Endothelial cell of umbilical vein (primary cell): ENCODE results near the gene CDK18. TPM values are rescaled to one million over a fixed set of nuclear protein-coding genes. Genes with fewer than 3 reads are reported as not detected.

ENCODE experiments used
- BruUV-seq: library from RNA; stranded (reverse); fragments of 400-500 nt; replicated peaks from 2 replicates; lab custom pipeline; 2021; lab: Mats Ljungman, UMichigan
- CTCF ChIA-PET: fragments of 300-600, 350-600 bp; sonication (Branson Sonifier 250); formaldehyde crosslinking; loops from one replicate; lab custom pipeline; 2021; ENCODE audit warnings: antibody characterized with exemption, inconsistent platforms; lab: Charles Lee
- POLR2A ChIA-PET: fragments of 300-600, 350-600 bp; sonication (Branson Sonifier 250); formaldehyde crosslinking; loops from one replicate; lab custom pipeline; 2021; ENCODE audit warnings: antibody characterized with exemption, inconsistent platforms; lab: Charles Lee
- DNase-seq: peaks from one replicate; pipeline ENCODE4 v3.0.0-alpha.2; 2011; ENCODE audit warnings: low read depth, low spot score
- FAIRE-seq: peaks from 2 replicates; lab custom pipeline; 2011; peaks lifted over from hg19 to GRCh38; lab: Jason Lieb, UNC
- H2AFZ ChIP-seq: 2 replicates; pipeline ENCODE4 v1.6.0; 2012; ENCODE audit warnings: low read depth, low read length, control low read depth, inconsistent platforms
- H3K27ac ChIP-seq: 2 replicates; pipeline ENCODE4 v1.5.1; 2011; ENCODE audit warnings: low read depth, mild to moderate bottlenecking, control low read depth, low read length, moderate library complexity; ENCODE audit not compliant: insufficient read depth
- H3K27me3 ChIP-seq, 2 experiments: 2 replicates each; pipeline versions ENCODE4 v1.6.0 to v1.6.1; 2011; ENCODE audit warnings: low read length in 2 of 2, mixed read lengths in 1 of 2; ENCODE audit not compliant: control insufficient read depth in 2 of 2, insufficient read depth in 2 of 2
- H3K36me3 ChIP-seq, 2 experiments: 2 replicates in 1 of 2; 3 replicates in 1 of 2; pipeline ENCODE4 v1.5.1; 2011; ENCODE audit warnings: low read length in 2 of 2, mild to moderate bottlenecking in 1 of 2, moderate library complexity in 1 of 2; ENCODE audit not compliant: control insufficient read depth in 2 of 2, insufficient read depth in 2 of 2; ENCODE audit errors: extremely low read depth in 1 of 2
- H3K4me1 ChIP-seq: 3 replicates; pipeline ENCODE4 v1.5.1; 2011; ENCODE audit warnings: mild to moderate bottlenecking, low read length; ENCODE audit not compliant: control insufficient read depth, insufficient read depth; ENCODE audit errors: extremely low read depth
- H3K4me2 ChIP-seq: 2 replicates; pipeline ENCODE4 v1.6.1; 2011; ENCODE audit warnings: low read length, control low read depth, mixed read lengths; ENCODE audit not compliant: insufficient read depth
- H3K4me3 ChIP-seq, 3 experiments: fragments of 200-600 bp in 1 of 3; sonication (generic), shearing (Covaris generic) in 1 of 3; replicated peaks in 1 of 3; 2 replicates each; pipeline ENCODE4 v1.5.1; 2011 to 2016; ENCODE audit warnings: control low read depth in 3 of 3, low read length in 3 of 3, mild to moderate bottlenecking in 2 of 3, inconsistent platforms in 1 of 3, low read depth in 1 of 3, moderate library complexity in 1 of 3; ENCODE audit not compliant: insufficient read depth in 1 of 3
- H3K79me2 ChIP-seq: 2 replicates; pipeline ENCODE4 v1.6.0; 2012; ENCODE audit warnings: low read length, inconsistent platforms; ENCODE audit not compliant: control insufficient read depth, insufficient read depth
- H3K9ac ChIP-seq: replicated peaks from 2 replicates; pipeline ENCODE3; 2011; ENCODE audit warnings: low read length, control low read depth; ENCODE audit not compliant: insufficient read depth; ENCODE audit errors: extremely low read depth
- H3K9me1 ChIP-seq: replicated peaks from 3 replicates; pipeline ENCODE4 v1.6.0; 2011; ENCODE audit warnings: mild to moderate bottlenecking, low read length; ENCODE audit not compliant: control insufficient read depth, insufficient read depth; ENCODE audit errors: extremely low read depth
- H3K9me3 ChIP-seq: replicated peaks from 2 replicates; pipeline ENCODE4 v1.5.1; 2012; ENCODE audit warnings: low read length, inconsistent platforms; ENCODE audit not compliant: control insufficient read depth, insufficient read depth
- H4K20me1 ChIP-seq: replicated peaks from 2 replicates; pipeline ENCODE3; 2011; ENCODE audit warnings: mild to moderate bottlenecking, low read length; ENCODE audit not compliant: control insufficient read depth, insufficient read depth; ENCODE audit errors: extremely low read depth
- CTCF ChIP-seq, 2 donors: IDR thresholded peaks; 1 replicate in 1 of 2; 2 replicates in 1 of 2; pipeline ENCODE4 v1.5.1; 2011; ENCODE audit warnings: low read length in 2 of 2, mild to moderate bottlenecking in 2 of 2, moderate library complexity in 2 of 2, control low read depth in 1 of 2, inconsistent platforms in 1 of 2, low read depth in 1 of 2; ENCODE audit not compliant: insufficient read depth in 1 of 2; ENCODE audit errors: extremely low read depth in 1 of 2
- EZH2 ChIP-seq: IDR thresholded peaks from 2 replicates; pipeline ENCODE4 v1.6.1; 2012; ENCODE audit warnings: borderline replicate concordance, low read depth, mild to moderate bottlenecking, moderate library complexity, low read length, inconsistent platforms; ENCODE audit not compliant: severe bottlenecking
- FOS ChIP-seq: IDR thresholded peaks from 2 replicates; pipeline ENCODE4 v1.6.1; 2011; ENCODE audit warnings: mild to moderate bottlenecking, low read length, moderate library complexity, borderline replicate concordance; ENCODE audit not compliant: insufficient read depth
- GATA2 ChIP-seq: IDR thresholded peaks from 2 replicates; pipeline ENCODE4 v1.7.0; 2011; ENCODE audit warnings: low read depth, mild to moderate bottlenecking, moderate library complexity, mixed read lengths, low read length; ENCODE audit not compliant: insufficient read length, insufficient read depth
- MAX ChIP-seq: IDR thresholded peaks from 2 replicates; pipeline ENCODE4 v1.6.1; 2011; ENCODE audit not compliant: insufficient read depth, insufficient read length
- MYC ChIP-seq: IDR thresholded peaks from one replicate; pipeline ENCODE4 v1.6.1; 2011; ENCODE audit warnings: mild to moderate bottlenecking, low read depth, low read length
- POLR2A ChIP-seq: IDR thresholded peaks from 2 replicates; pipeline ENCODE4 v1.6.1; 2012; ENCODE audit warnings: low read depth, mild to moderate bottlenecking, control low read depth, low read length
- dilution Hi-C: fragments of 300-500 bp; cut with MboI; formaldehyde crosslinking; loops from one replicate; pipeline ENCODE4 v1.15.0; 2019; ENCODE audit warnings: low sequenced_read_pairs; ENCODE audit not compliant: extremely low pct_ligation_motif_present
- intact Hi-C: fragments of 100-400 bp; cut with micrococcal nuclease; formaldehyde crosslinking; loops from one replicate; pipeline ENCODE4 v1.10.0; 2022
- polyA plus RNA-seq, 4 experiments: library from polyadenylated mRNA; depleted of rRNA in 3 of 4; stranded (reverse) in 3 of 4; unstranded in 1 of 4; fragments of >200 nt; gene quantifications; 2 replicates each; pipeline versions ENCODE4 v1.2.1 to v1.2.3, GENCODE V29; 2011 to 2012; ENCODE audit warnings: missing spikeins in 1 of 4
- total RNA-seq: library from RNA; stranded (reverse); gene quantifications from 2 replicates; pipeline ENCODE4 v1.2.3, GENCODE V29; 2021

The CDK18 gene
- total and polyA plus RNA-seq, 2 donors (not counting 3 experiments of a cell fraction or from before 2014, with no cell fraction given) = 0.17 to 1.2 TPM

DNA sequence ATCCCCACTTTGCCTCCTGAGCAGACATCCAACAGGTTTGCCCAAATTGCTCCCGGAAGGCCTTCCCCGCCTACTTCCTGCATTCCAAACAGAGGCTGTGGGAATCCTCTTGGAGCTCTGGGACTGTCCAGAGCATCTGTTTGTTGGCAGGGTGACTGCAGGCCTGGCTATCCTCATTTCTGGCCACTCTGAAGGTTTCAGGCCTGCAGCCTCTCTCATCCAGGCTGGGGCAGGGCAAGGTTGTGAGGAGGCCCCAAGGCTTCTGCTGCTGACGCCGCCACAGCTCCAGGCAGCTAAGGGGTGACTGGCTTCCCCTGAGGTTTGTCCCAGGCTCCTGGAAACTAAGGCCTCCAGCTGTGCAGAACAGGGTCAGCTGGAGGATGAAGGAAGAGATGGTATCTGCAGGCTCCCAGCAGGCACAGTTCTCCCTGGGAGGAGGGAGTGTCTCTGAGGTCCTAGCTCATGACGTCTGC is 11.3 kb downstream of the CDK18 start:
- H3K9me1 ChIP-seq = no peaks in the 10 kb centered on the region
- no peak overlapping the region for H2AFZ ChIP-seq
- CTCF ChIA-PET = interaction anchor here (1.2 to 2.7 kb wide), 6 partner anchors 8 to 162 kb away, joined by 3 to 11 read pairs (median 6); no protein-coding TSS in a partner anchor
- TF ChIP-seq MYC (no peak), EZH2 (no peak), GATA2 (no peak), CTCF (IDR thresholded peaks at IDR 0.05; ENCODE audit: extremely low read depth in 1 of 2, insufficient read depth in 1 of 2, low read depth in 1 of 2, low read length in 2 of 2) (no peak), FOS (no peak), POLR2A (no peak), MAX (no peak)
- H3K79me2 ChIP-seq = no peaks in the 10 kb centered on the region
- no peaks in the 10 kb centered on the region for H3K4me1 ChIP-seq
- H3K9me3 ChIP-seq = no peaks in the 10 kb centered on the region
- no peak overlapping the region for H3K4me2 ChIP-seq
- intact Hi-C loops = no loop called here
- no peak overlapping the region for H3K4me3 ChIP-seq
- dilution Hi-C loops = no loop called here
- no TSS peak for BruUV-seq
- no peak overlapping the region for H3K9ac ChIP-seq
- H3K27ac ChIP-seq = no peak overlapping the region
- peaks cover under 1 to 4% of the 10 kb centered on the region in 2 experiments for H3K27me3 ChIP-seq
- no peaks in the 10 kb centered on the region for H3K36me3 ChIP-seq
- POLR2A ChIA-PET = no interaction called here
- no peaks in the 10 kb centered on the region for H4K20me1 ChIP-seq
- FAIRE-seq (no peak), DNase-seq (no peak)
